ENCODE results near the gene DPH1.

The DPH1 gene

GRCh38 chr17:2027528-2028233 is 2.3 kb upstream of the DPH1 start:
- TF ChIP-seq CTCF (IDR thresholded peaks at IDR 0.05; ENCODE audit: control insufficient read depth, insufficient read depth, low read depth, low read length, missing control alignments) = no peak
- no peak for DNase-seq (ENCODE audit: low read depth)
- H3K4me3 ChIP-seq (ENCODE audit: control insufficient read depth, low read depth, low read length) = no peak overlapping the region

GRCh38 chr17:2028234-2028614 is 1.7 kb upstream of the DPH1 start:
- TF ChIP-seq CTCF (IDR thresholded peaks at IDR 0.05; ENCODE audit: control insufficient read depth, insufficient read depth, low read depth, low read length, missing control alignments) = no peak
- no peak for DNase-seq (ENCODE audit: low read depth)
- H3K4me3 ChIP-seq (ENCODE audit: control insufficient read depth, low read depth, low read length) = no peak overlapping the region

- H3K4me3 ChIP-seq (ENCODE audit: control insufficient read depth, low read depth, low read length) = no peak overlapping the region
- no peak for DNase-seq (ENCODE audit: low read depth)
- no peak for TF ChIP-seq CTCF (IDR thresholded peaks at IDR 0.05; ENCODE audit: control insufficient read depth, insufficient read depth, low read depth, low read length, missing control alignments)
Observed at GRCh38 chr17:2028737-2029136, 1.2 kb upstream of the DPH1 start.

GRCh38 chr17:2030779-2031163 is 818 bp downstream of the DPH1 start:
- DNase-seq (ENCODE audit: low read depth) = no peak
- TF ChIP-seq CTCF (IDR thresholded peaks at IDR 0.05; ENCODE audit: control insufficient read depth, insufficient read depth, low read depth, low read length, missing control alignments) = peak; percentile 68
- peak overlapping the region; percentile 94 for H3K4me3 ChIP-seq (ENCODE audit: control insufficient read depth, low read depth, low read length)

GRCh38 chr17:2033153-2033552 is 3.2 kb downstream of the DPH1 start:
- no peak for DNase-seq (ENCODE audit: low read depth)
- no peak for TF ChIP-seq CTCF (IDR thresholded peaks at IDR 0.05; ENCODE audit: control insufficient read depth, insufficient read depth, low read depth, low read length, missing control alignments)
- H3K4me3 ChIP-seq (ENCODE audit: control insufficient read depth, low read depth, low read length) = no peak overlapping the region

- no peak for DNase-seq (ENCODE audit: low read depth)
- no peak overlapping the region for H3K4me3 ChIP-seq (ENCODE audit: control insufficient read depth, low read depth, low read length)
- TF ChIP-seq CTCF (IDR thresholded peaks at IDR 0.05; ENCODE audit: control insufficient read depth, insufficient read depth, low read depth, low read length, missing control alignments) = no peak
Observed at GRCh38 chr17:2034157-2034556, 4.2 kb downstream of the DPH1 start.

Measured in AG09309 (cell line).